H9 (cell line): ENCODE measurements around the gene MTHFD1. TPM values are rescaled to one million over a fixed set of nuclear protein-coding genes. Genes with fewer than 3 reads are reported as not detected.

ENCODE experiments used
- DNase-seq: peaks from one replicate; pipeline ENCODE4 v3.0.0-alpha.2; 2017
- H2AFZ ChIP-seq: one replicate; pipeline ENCODE4 v1.6.1; 2013; ENCODE audit warnings: mild to moderate bottlenecking, low read length, control low read depth, moderate library complexity
- H2AK5ac ChIP-seq: 2 replicates; pipeline ENCODE4 v1.6.1; 2013; ENCODE audit warnings: low read length, control low read depth, mixed read lengths; ENCODE audit not compliant: insufficient read length
- H2BK120ac ChIP-seq: one replicate; pipeline ENCODE4 v1.6.1; 2013; ENCODE audit warnings: low read depth, mild to moderate bottlenecking, low read length, control low read depth, inconsistent platforms; ENCODE audit not compliant: poor library complexity, severe bottlenecking
- H2BK12ac ChIP-seq: 2 replicates; pipeline ENCODE4 v1.6.1; 2013; ENCODE audit warnings: low read length, control low read depth, mixed read lengths, low read depth; ENCODE audit not compliant: insufficient read length
- H2BK15ac ChIP-seq: 2 replicates; pipeline ENCODE4 v1.6.1; 2013; ENCODE audit warnings: low read depth, low read length, control low read depth
- H2BK20ac ChIP-seq: one replicate; pipeline ENCODE4 v1.6.1; 2013; ENCODE audit warnings: low read depth, mild to moderate bottlenecking, low read length, control low read depth, inconsistent platforms; ENCODE audit not compliant: poor library complexity, severe bottlenecking
- H2BK5ac ChIP-seq: 2 replicates; pipeline ENCODE4 v1.6.1; 2013; ENCODE audit warnings: low read length, control low read depth, mixed read lengths; ENCODE audit not compliant: insufficient read length
- H3K14ac ChIP-seq: 2 replicates; pipeline ENCODE4 v1.6.1; 2013; ENCODE audit warnings: low read length, control low read depth; ENCODE audit not compliant: insufficient read depth
- H3K18ac ChIP-seq: 2 replicates; pipeline ENCODE4 v1.6.1; 2013; ENCODE audit warnings: low read depth, mild to moderate bottlenecking, mixed read lengths, low read length, control low read depth; ENCODE audit not compliant: insufficient read length
- H3K23ac ChIP-seq: 2 replicates; pipeline ENCODE4 v1.6.1; 2013; ENCODE audit warnings: low read length, control low read depth, mixed read lengths, low read depth; ENCODE audit not compliant: insufficient read length
- H3K23me2 ChIP-seq: 2 replicates; pipeline ENCODE4 v1.6.1; 2013; ENCODE audit warnings: low read depth, mild to moderate bottlenecking, mixed read lengths, low read length, control low read depth; ENCODE audit not compliant: insufficient read length, poor library complexity, severe bottlenecking
- H3K27ac ChIP-seq: 2 replicates; pipeline ENCODE4 v1.5.1; 2013; ENCODE audit warnings: low read length, control low read depth, mixed read lengths, low read depth; ENCODE audit not compliant: insufficient read length
- H3K27me3 ChIP-seq: 2 replicates; pipeline ENCODE4 v1.6.1; 2013; ENCODE audit warnings: low read length, control low read depth, inconsistent platforms; ENCODE audit not compliant: insufficient read depth
- H3K4ac ChIP-seq: 2 replicates; pipeline ENCODE4 v1.6.1; 2013; ENCODE audit warnings: low read depth, mild to moderate bottlenecking, control low read depth, inconsistent platforms, low read length, moderate library complexity
- H3K4me1 ChIP-seq: 2 replicates; pipeline ENCODE4 v1.6.1; 2013; ENCODE audit warnings: low read length, control low read depth, inconsistent platforms; ENCODE audit not compliant: insufficient read depth
- H3K4me2 ChIP-seq: 2 replicates; pipeline ENCODE4 v1.6.1; 2013; ENCODE audit warnings: low read length, control low read depth, mixed read lengths; ENCODE audit not compliant: insufficient read length, insufficient read depth
- H3K56ac ChIP-seq: 2 replicates; pipeline ENCODE4 v1.6.1; 2013; ENCODE audit warnings: low read depth, mild to moderate bottlenecking, mixed read lengths, low read length, control low read depth; ENCODE audit not compliant: insufficient read length
- H3K79me1 ChIP-seq: 2 replicates; pipeline ENCODE4 v1.6.1; 2013; ENCODE audit warnings: low read depth, mild to moderate bottlenecking, moderate library complexity, low read length, control low read depth, inconsistent platforms; ENCODE audit not compliant: insufficient read depth, poor library complexity, severe bottlenecking
- H3K79me2 ChIP-seq: 2 replicates; pipeline ENCODE4 v1.6.1; 2013; ENCODE audit warnings: low read length, control low read depth, inconsistent platforms; ENCODE audit not compliant: insufficient read depth
- H3K9ac ChIP-seq: 2 replicates; pipeline ENCODE4 v1.6.1; 2013; ENCODE audit warnings: low read length, control low read depth, mixed read lengths; ENCODE audit not compliant: insufficient read length; ENCODE audit errors: extremely low read depth
- H3K9me3 ChIP-seq: one replicate; pipeline ENCODE4 v1.6.1; 2013; ENCODE audit warnings: low read depth, low read length, inconsistent platforms; ENCODE audit not compliant: control insufficient read depth
- H3T11ph ChIP-seq: one replicate; pipeline ENCODE4 v1.6.1; 2013; ENCODE audit warnings: mild to moderate bottlenecking, low read length, control low read depth, inconsistent platforms
- H4K20me1 ChIP-seq: one replicate; pipeline ENCODE4 v1.6.1; 2013; ENCODE audit not compliant: control insufficient read depth, insufficient read length, insufficient read depth
- H4K5ac ChIP-seq: 2 replicates; pipeline ENCODE4 v1.6.1; 2013; ENCODE audit warnings: low read depth, mild to moderate bottlenecking, mixed read lengths, low read length, control low read depth; ENCODE audit not compliant: insufficient read length
- H4K8ac ChIP-seq: replicated peaks from 2 replicates; pipeline ENCODE4 v1.6.1; 2013; ENCODE audit warnings: low read length, control low read depth, mixed read lengths, low read depth; ENCODE audit not compliant: insufficient read length
- H4K91ac ChIP-seq: 2 replicates; pipeline ENCODE4 v1.6.1; 2013; ENCODE audit warnings: low read depth, mild to moderate bottlenecking, moderate library complexity, mixed read lengths, low read length, control low read depth; ENCODE audit not compliant: insufficient read length
- H3K27ac Mint-ChIP-seq, 3 experiments: 2 replicates in 2 of 3; 3 replicates in 1 of 3; pipeline ENCODE4 v1.8.0; 2020 to 2021; ENCODE audit warnings: mixed read lengths in 3 of 3, mild to moderate bottlenecking in 1 of 3, moderate library complexity in 1 of 3
- H3K27me3 Mint-ChIP-seq: 2 replicates; pipeline ENCODE4 v1.8.0; 2021; ENCODE audit warnings: low read depth, mild to moderate bottlenecking, moderate library complexity, mixed read lengths
- H3K36me3 Mint-ChIP-seq, 3 experiments: 2 replicates in 2 of 3; 3 replicates in 1 of 3; pipeline ENCODE4 v1.8.0; 2020 to 2021; ENCODE audit warnings: low read depth in 3 of 3, mixed read lengths in 3 of 3; ENCODE audit not compliant: insufficient read depth in 1 of 3
- H3K4me1 Mint-ChIP-seq, 2 experiments: 2 replicates each; pipeline ENCODE4 v1.8.0; 2020; ENCODE audit warnings: mixed read lengths in 2 of 2
- H3K4me3 Mint-ChIP-seq, 2 experiments: 2 replicates in 1 of 2; 3 replicates in 1 of 2; pipeline ENCODE4 v1.8.0; 2020 to 2021; ENCODE audit warnings: mild to moderate bottlenecking in 2 of 2, mixed read lengths in 2 of 2, moderate library complexity in 1 of 2
- H3K9me3 Mint-ChIP-seq, 2 experiments: 2 replicates in 1 of 2; 3 replicates in 1 of 2; pipeline ENCODE4 v1.8.0; 2020; ENCODE audit warnings: mild to moderate bottlenecking in 2 of 2, mixed read lengths in 2 of 2, moderate library complexity in 1 of 2
- CTCF ChIP-seq: fragments of 200-600 bp; sonication (generic); conservative IDR thresholded peaks from 3 replicates; pipeline ENCODE4 v1.8.0; 2021; ENCODE audit warnings: antibody characterized with exemption, mild to moderate bottlenecking
- WGBS: extraction: QIAGEN DNeasy Blood & Tissue Kit; methylation state at CpG from one replicate; pipeline ENCODE4 v1.1.7; 2013; ENCODE audit warnings: missing lambda C conversion rate, low lambda C conversion rate, mixed read lengths; ENCODE audit not compliant: insufficient read length; ENCODE audit errors: extremely low coverage; 5-methylcytosine and 5-hydroxymethylcytosine counted together
- total RNA-seq: library from RNA; stranded (reverse); gene quantifications from 2 replicates; pipeline ENCODE4 v1.2.1, GENCODE V29; 2021

The MTHFD1 gene
- total RNA-seq, 1 experiment from 2014 or later: 203 TPM

DNA sequence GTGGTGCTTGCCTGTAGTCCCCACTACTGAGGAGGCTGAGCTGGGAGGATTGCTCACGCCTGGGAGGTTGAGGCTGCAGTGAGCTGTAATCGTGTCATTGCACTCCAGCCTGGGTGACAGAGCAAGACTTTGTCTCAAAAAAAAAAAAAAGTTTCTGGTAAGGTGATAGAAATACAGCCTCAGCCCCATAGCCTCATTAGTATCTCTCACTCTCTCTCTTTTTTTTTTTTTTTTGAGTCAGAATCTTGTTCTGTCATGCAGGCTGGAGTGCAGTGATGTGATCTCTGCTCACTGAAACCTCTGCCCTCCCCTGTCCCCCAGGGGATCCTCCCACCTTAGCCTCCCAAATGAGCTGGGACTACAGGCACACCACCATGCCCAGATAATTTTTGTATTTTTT, 19.2 kb downstream of the MTHFD1 start:
- Mint-ChIP-seq H3K27ac (peak overlapping the region in 2 of 3 experiments; percentile 63 to 94; a peak in 2 of 7 replicates), H3K4me3 (no peak overlapping the region), H3K9me3 (no peaks in the 10 kb centered on the region), H3K36me3 (peaks cover 27 to 70% (median 43%) of the 10 kb centered on the region in 3 experiments), H3K27me3 (no peaks in the 10 kb centered on the region), H3K4me1 (peaks cover 15% of the 10 kb centered on the region in 2 experiments)
- Histone ChIP-seq H3K4me1 (no peaks in the 10 kb centered on the region), H4K5ac (no peak overlapping the region), H3K23ac (no peak overlapping the region), H2BK20ac (no peak overlapping the region), H3T11ph (no peak overlapping the region), H2BK12ac (no peak overlapping the region), H2BK5ac (no peak overlapping the region), H2AK5ac (no peak overlapping the region), H3K18ac (no peak overlapping the region), H4K8ac (no peak overlapping the region), H3K23me2 (no peaks in the 10 kb centered on the region), H3K4ac (no peak overlapping the region), H2AFZ (no peak overlapping the region), H3K14ac (no peak overlapping the region), H3K27me3 (no peaks in the 10 kb centered on the region), H4K91ac (no peak overlapping the region), H3K9me3 (no peaks in the 10 kb centered on the region), H3K9ac (no peak overlapping the region), H4K20me1 (no peaks in the 10 kb centered on the region), H3K27ac (no peak overlapping the region), H3K4me2 (no peak overlapping the region), H2BK15ac (no peak overlapping the region), H3K79me1 (no peaks in the 10 kb centered on the region), H2BK120ac (no peak overlapping the region), H3K56ac (no peak overlapping the region), H3K79me2 (peaks cover 3% of the 10 kb centered on the region; the same call in 1 of the 2 replicates)
- TF ChIP-seq CTCF: no peak
- no peak for DNase-seq
- WGBS: no CpG with 5 or more reads among the region's 2 CpGs
